COLO829 (cell line): Measurements from ENCODE around the gene ANO4.
"Not testable (repeated sequence)": the region's sequence is repeated elsewhere in the genome, so short reads cannot be mapped to it uniquely, and the experiment has no call there.

Experiments used
- DNase-seq: peaks from one replicate; pipeline ENCODE4 v3.0.0; 2012; ENCODE audit warnings: low spot score

ANO4 gene

DNA sequence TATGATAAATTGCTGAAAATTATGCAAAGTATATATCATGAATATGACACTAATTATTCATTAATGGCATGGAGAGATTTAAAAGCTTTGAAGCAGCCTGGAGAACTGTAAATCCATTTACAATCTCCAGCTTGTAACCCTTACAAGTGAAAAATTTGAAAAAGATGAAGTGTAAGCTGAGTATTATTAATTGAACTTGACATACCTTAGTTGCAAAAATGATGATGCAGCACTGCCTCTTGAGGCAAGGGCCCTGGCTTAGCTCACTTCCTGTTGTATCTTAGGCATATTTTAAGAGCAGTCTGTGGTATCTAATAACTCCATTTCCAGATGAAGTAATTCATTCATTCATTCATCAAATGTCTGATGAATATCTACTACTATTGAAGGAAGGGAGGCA is 158.6 kb downstream of the ANO4 start:
- no peak for DNase-seq

DNA sequence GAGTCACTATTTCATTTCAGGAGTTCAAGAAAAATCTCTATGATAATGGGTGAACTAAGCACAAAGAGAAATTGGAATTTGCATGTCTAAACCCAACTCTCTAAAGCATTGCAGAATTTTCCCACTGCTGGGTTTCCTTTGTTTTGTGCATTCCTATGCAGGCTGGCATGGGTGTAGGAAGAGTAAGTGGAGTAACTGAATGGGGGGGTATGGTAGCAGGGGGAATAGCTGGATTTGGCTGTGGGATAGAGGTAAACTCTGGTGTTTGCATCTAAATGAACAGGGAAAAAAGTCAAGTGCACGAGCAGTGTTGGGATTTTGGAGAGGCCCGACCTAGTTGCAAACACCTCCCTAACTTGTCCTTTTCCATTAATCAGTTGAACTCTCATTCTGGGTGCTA is 159.1 kb downstream of the ANO4 start:
- no peak for DNase-seq

DNA sequence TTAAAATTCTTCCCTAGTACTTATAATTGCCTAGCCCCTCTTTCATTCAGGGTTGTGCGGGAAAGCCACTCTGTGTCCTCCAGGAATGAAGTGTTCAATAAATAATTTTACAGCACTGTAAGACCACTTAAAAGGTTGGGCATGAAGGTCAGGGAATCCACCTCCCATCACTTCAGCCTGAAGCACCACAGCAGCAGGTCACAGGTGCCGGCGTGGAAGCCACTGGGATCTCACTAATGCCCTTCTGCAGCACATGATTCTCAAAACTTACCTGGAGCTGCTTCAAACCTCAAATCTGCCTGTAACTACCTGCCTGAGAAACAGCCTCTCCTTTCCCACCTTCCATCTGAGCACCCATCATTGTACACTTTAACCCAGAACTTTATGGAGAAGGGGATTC is 159.5 kb downstream of the ANO4 start:
- DNase-seq: no peak

DNA sequence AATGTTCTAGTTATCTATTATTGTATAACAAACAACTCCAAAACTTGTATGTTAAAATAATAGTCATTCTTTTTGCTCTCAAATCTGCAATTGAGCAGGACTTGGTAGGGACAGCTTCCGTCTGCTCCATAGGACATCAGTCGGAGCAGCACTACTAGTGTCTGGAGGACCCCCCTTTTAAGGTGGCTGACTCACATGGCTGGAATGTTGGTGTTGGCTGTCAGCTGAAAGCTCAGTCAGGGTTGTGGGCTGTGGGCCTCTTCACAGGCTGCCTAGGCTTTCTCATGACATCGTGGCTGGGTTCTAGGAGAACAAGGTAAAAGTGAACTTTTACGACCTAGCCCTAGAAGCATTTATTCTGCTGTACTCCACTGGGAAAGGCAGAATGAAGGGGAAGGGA is 160.6 kb downstream of the ANO4 start:
- DNase-seq: no peak

DNA sequence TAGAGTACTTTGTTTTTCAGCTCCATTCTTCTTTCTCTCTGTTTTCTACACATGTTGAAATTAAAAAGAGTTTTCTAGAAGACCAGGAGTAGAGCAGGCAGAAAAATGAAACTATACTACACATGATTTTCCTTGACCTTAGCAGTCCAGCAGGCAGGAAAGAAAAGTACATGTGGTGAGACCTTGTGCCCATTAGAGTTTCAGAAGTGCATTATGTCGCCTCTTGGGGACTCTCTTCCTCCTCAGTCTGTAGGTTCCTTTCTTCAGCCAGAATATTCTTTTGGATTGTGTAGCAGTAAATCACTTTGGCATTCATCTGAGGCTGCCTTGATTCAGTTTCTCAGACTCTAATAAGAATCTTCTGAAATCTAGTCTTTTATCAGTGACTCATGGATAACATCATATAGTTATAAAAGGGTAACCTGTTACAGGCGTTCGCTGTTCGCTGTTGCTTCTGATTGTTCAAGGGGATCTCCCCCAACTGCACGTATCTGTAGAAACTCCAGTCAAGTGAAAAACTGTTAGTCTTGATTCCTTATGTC is 161.8 kb downstream of the ANO4 start:
- peak; percentile 15 for DNase-seq

DNA sequence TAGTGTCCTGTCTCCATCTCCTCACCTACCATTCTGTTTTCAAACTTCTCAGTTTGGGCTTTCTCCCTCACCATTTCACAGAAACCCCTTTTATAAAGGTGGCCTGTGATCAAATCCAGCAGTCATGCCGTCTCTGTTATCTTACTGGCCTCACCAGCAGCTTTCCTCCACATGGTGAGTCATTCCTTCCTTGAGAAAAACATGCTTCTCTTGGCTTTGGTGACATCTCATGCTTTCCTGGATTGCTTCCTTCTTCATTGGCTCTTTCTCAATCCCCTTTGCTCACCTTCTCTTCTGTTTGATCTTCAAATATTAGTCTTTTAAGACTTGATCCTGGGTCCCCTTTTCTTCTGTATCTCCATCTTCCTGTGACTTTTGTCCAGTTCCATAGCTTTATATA is 164.9 kb downstream of the ANO4 start:
- DNase-seq: peak; percentile 13

DNA sequence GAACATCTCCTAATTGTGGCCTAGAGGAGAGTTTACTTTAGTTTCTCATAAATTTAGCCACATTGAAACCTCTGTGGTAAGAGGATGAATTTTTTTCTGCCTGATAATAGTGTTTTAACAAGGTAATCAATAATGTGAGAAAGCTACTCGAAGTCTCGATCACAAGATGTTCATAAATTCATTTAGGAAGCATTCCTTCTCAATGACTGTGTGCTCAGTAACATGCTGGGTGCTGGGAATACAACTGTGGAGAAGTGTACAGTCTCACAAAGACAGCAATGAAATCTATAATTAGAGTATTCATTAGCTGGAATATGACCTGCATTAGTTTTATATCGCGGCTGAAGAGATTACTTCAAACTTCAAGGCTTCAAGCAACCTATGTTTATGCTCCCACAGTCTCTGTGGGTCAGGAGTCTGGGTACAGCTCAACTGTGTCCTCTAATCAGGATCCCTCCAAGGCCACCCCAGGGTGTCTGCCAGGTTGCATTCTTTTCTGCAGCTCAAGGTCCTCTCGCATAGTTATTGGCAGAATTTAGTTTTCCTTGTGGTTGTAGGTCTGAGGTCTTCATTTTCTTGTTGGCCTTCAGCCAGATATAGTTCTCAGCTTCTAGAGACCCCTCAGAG is 167.6 kb downstream of the ANO4 start:
- DNase-seq: peak; percentile 8

DNA sequence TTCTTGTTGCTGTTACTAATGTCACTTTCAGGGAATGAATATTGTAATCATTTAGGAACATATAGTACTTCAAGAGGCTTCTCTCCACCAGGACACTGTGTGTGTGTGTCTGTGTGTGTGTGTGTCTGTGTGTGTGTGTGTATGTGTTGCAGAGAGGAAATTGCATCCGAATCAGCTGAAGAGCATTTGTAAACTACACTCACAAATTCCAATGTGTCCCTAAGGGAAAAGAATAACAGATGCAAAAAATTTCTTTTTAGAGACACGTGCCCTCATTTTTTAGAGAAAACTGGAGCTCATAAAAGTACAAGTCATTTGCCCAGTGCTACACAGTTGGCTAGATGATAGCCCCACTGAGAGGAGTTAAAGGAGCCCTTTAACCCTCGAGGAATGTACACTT is 168.8 kb downstream of the ANO4 start:
- DNase-seq: no peak

DNA sequence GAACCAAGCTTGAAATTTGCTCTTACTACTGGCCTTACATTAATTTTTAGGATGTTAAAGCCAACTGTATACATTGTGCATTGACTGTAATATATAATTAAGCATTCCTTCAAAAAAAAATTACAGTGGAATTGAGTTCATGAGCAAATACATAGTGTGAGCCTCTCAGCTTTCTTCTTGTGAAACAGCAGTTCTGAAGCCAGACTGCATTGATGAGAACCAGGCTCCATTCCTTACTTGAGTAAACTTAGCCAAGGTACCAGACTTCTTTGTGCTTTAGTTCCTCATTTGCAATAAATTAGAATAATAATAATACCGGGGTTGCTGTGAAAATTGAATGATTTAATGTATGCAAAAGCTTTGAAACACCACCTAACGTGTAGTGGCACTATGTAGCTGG is 169.5 kb downstream of the ANO4 start:
- no peak for DNase-seq

DNA sequence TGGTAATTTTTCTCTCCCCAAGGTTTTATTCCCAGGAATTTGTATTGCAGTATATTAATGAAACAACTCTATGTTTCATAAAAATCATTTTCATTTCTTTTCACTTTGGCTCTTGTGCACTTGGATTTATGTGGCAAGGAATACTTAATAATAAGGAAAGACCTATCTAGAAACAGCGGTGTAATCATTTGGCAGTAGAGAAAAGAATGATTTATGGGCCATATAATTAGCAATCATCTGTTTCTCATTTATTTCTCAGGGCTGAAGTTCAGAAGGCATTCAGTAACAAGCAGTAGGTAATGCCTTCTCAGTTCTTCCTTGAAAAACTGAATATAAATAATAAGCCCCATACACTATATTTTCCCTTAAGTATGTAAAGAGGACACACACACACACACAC is 172.6 kb downstream of the ANO4 start:
- DNase-seq: no peak

DNA sequence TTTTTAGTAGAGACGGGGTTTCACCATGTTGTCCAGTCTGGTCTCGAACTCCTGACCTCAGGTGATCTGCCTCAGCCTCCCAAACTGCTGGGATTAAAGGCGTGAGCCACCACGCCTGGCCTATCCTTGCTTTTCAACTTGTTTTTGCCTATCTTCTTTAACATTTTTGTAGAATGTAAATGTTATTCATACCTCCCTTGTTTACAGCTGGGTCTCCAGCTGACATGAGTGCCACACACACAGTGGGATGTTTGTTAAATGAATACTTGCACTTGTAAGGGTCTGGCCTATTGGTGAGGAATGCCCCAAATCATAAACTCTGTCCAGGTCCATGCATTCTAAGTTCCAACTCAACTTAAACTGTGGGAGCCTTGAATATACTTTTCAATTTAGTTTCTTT is 176.3 kb downstream of the ANO4 start:
- no peak for DNase-seq

DNA sequence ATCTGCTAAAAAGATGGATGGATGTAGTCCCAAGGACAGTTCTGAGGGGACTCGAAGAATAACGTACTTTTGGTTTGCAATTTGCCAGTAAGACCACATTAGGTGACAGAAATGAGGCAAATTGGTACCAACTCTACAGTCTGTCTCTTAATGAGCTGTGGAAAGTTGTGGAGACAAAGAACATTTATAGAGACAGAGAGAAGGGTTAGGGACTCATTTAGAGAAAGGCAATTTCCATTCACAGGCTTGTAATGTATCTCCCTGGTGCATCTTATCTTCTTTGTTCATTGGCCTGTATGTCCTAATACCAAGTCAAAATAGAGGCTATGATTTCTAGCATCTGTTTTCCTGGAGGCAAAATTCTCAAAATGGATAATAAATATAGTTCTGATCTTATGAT is 177.5 kb downstream of the ANO4 start:
- no peak for DNase-seq

DNA sequence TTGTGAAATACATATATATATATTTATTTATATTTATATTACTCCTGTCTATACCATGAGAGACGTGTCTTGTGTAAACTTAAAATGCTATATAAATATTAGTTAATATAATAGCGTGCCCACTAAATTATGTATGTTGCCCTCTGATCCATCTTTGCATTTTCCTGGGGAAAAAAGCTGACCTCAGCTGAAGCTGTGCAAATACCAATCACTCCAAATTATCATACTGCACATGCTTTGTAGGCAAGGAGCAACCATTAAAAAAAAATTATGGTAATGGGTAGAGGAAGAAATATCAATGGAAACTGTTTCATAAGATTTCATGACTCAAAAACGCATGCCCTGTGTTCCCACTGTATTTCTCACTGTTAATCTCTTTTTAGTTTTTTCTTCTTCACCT is 179.8 kb downstream of the ANO4 start:
- no peak for DNase-seq

DNA sequence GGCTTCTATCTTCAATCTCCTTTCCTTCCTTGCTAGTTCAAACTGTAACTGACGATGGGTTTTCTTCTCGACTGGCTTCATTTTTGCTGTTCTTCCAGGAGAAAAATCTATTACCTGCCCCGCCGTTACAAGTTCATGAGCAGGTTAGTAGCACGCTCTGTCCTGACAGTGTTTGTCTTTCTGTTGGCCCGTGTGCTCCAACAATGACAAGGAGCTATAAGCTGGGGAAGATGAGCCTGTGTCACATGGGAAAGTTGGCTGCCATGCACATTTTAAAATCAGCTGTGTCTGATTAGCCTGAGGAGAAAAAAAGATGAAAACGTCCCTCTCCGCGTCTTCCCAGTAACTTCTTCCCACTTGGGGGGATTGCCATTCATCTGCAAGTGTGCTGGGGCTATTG is 180.2 kb downstream of the ANO4 start:
- DNase-seq: no peak

DNA sequence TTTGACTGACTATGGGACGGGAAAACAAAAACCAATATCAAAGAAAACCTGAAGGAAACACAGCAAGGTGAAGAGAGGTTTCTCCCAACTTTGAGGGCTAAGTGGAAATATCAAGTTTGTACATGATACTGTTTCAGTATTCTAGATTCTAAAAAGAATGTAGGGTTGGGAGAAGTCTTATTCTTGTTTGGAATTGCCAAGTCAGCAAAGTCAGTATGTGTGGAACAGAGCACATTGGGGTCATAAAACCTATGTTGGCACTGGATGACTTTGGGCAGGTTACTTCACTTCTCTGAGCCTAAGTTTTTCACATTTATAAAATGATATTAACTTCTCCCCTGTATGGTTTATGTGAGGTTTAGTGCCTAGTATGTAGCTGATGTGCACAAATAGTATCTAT is 182.2 kb downstream of the ANO4 start:
- no peak for DNase-seq

DNA sequence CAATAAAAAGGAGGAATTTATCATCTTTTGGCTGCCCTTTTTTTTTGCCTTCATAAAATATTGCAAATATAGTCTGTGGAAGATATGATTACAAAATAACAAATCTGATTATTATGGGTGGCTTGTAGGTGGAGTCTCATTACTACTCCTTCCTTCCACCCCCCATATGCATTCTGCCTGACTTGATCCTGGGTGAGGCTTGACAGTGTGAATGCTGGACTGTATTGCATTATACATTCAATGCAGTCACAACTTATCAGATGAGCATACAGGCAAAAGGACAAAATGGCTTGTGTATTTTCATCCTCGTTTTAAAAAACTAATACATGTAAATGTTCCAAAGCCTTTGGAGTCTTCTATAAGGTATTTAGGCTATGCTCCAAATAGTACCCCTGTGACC is 186.3 kb downstream of the ANO4 start:
- no peak for DNase-seq

DNA sequence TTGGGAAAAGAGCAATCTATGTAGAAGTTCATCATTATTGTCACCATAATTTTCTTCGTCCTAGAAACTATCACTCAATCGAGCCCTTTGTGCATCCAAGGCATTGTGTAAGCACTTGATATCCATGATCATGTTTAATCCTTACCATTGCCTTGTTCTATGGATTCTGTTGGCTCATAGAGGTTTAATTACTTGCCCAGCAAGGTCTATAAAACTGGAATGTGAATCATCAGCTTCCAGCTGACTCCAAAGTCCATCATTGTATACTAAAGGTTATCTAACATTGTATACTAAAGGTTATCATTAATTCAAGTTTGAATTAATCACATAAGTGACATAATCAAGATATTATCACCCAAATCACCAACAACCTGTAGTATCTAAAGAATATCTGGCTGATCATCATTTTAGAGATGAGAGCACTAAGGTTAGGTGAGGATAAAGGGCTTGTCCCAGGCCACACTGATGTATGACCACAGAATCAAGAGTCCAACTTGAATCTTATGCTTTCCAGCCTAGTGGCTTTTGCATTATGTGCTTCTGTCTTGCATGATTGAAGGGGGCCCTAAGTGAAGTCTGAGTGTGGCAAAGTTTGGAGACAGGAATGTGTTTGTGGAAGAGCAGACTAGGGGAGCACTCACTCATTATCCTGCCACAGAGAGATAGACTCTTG is 188.1 kb downstream of the ANO4 start:
- DNase-seq: no peak

DNA sequence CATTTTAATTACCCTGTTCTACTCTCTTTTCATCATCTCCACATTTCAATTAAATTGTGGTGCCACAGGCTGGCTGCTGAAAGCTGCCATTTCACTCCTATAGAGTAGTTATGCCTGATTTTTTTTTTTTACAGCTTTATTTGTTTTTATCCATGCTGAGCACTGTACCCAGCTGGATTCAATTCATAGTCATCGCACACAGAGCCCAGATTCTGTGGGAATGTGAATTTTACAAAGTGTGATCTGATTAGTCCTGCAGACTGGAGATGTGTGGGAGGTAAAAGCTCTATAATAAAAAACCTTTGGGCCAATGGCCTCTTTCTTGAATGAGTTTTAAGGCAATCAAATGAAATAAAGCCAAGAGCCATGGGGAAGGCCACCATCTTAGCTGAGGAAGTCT is 190.2 kb downstream of the ANO4 start:
- no peak for DNase-seq

DNA sequence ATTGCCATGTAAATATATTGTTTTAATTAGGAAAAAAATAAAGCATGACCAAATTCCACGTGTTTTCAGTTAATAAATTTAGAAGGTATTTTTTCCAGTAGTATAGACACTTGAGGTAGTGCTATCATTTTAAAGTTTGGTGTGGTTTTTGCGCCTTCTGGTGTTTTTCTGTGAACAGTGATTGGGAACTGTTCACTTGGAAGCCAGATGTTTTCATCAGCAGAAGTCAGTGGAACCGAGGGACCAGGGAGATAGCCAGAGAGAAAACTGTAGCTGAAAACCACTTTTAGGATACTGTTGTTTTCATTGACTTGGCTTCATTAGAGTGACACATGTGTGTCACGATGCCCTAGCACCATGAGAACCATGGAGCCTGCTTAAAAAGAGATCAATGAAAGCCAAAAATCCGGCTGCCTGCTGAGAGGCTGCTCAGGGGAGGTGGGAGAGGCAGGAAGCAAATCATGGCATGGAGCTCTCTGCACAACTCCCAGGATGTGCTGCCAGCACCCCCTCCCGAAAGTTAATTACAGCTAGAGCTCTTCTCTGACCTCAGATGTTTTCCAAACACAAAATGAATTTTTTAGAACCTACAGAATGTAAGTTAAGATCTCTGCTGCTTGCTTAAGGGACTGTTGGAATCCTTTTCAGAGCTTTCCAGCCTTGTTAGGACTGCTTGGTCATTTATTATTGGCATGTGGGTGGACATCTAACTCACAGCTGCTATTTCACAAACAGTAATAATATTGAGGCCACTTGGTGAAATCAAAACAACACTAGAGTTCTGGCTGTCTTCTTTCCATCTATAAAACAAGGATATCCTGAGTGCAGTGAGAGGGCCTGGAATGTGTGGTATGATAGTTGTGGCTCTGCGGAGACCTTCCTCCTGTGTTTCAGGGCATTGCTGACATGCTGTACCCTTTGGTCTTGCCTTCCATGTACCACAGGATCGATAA is 192.3 kb downstream of the ANO4 start:
- DNase-seq: no peak

DNA sequence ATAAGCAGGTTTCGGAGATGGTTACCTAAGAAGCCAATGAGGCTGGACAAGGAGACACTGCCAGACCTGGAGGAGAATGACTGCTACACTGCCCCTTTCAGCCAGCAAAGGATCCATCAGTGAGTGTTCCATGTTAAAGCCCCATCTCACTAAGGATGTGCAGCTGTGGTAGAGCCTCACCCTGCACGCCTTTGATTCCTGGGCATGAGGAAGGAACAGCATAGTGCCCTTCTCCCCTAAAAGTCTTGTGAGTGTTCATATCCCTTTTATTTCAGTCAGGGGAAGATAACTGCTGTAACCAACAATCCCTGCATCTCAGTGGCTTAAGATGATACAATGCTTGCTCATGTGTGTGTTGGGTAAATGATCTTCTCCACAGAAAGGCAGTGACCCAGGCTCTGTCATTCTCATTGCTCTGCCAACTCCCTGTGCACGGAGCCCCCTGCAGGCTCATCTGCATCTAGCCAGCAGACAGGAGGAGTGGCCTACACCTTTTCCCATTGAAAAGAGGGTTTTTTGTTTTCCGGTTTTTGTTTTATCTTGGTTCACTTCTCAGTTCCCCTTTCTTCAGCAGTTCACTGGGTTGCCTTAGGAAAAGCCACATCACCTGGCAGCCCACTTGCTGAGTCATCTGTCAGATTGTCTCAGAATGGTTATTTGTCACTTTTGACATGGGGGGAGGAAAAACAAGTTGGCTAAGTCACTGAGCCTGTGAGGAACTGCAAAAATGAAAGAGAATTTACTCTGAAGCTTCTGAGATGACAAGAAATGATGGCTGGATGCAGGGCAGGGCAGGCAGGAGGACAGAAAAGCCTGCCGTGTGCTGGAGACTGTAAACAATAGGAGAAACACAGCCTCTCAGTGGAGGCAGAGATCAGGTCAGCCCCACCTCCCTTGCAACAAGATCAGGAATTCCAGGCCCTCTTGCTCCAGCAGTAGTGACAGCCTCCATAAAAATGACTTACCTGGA is 193.3 kb downstream of the ANO4 start:
- peak; percentile 41 for DNase-seq

DNA sequence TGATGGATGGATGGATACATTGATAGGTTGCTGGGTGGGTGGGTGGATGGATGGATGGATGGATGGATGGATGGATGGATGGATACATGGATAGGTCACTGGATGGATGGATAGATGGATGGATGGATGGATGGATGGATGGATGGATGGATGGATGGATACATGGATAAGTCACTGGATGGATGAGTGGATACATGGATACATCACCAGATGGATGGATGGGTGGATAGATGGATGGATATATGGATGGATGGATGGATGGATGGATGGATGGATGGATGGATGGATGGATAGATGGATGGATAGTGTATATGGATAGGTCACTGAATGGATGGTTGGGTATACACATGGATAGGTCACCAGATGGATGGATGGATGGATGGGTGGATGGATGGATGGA is 194.9 kb downstream of the ANO4 start:
- DNase-seq: not testable (repeated sequence)

DNA sequence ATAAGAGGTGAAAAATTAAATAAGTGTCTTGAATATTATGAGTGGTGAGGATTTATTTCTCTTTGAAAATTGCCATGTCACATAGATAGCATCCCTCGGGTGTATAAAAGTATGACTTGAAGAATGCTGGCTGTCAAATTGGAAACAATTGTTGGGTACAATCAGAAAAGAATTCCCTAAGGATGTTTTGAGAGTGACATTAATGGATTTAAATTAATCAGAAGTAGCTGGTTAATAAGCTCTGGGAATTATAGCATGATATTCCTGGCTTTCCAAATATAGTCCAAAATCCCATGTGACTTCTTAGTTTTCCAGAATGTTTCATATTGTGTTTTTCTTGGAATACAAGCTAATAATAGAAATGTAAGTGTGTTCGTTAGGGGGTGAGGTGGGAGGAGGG is 196.5 kb downstream of the ANO4 start:
- DNase-seq: no peak
